Activated T-cell treated with anti-CD3 and anti-CD28 coated beads for 24 hours (primary cell): ENCODE data around the gene RPA3.

Source experiments
- DNase-seq: peaks from one replicate; pipeline ENCODE4 v3.0.0-alpha.2; 2020; ENCODE audit warnings: low read depth

RPA3 gene

GRCh38 chr7:7718492-7718891 is at the start of gene RPA3:
TSS of gene RPA3 (minus strand) at chr7:7718607. CDS start at chr7:7640418, 78,189 bp downstream.
- no peak for DNase-seq

- no peak for DNase-seq
These were observed 48.3 kb upstream of the RPA3 start for GRCh38 chr7:7766671-7767070.

GRCh38 chr7:7765422-7765821 is 47.0 kb upstream of the RPA3 start:
- no peak for DNase-seq

GRCh38 chr7:7764520-7765396 is 46.4 kb upstream of the RPA3 start:
- DNase-seq: no peak

GRCh38 chr7:7761974-7762779 is 43.8 kb upstream of the RPA3 start:
- no peak for DNase-seq

- no peak for DNase-seq
These were observed 43.0 kb upstream of the RPA3 start for GRCh38 chr7:7761340-7761973.

- no peak for DNase-seq
These were observed 39.2 kb upstream of the RPA3 start for GRCh38 chr7:7757576-7757975.

- DNase-seq: no peak
These were observed 38.2 kb upstream of the RPA3 start for GRCh38 chr7:7756577-7756976.

GRCh38 chr7:7751243-7752092 is 33.1 kb upstream of the RPA3 start:
- no peak for DNase-seq

- no peak for DNase-seq
These were observed 32.3 kb upstream of the RPA3 start for GRCh38 chr7:7750571-7751242.

- DNase-seq: no peak
These were observed 28.1 kb upstream of the RPA3 start for GRCh38 chr7:7746458-7746857.

GRCh38 chr7:7745966-7746365 is 27.6 kb upstream of the RPA3 start:
- DNase-seq: no peak

GRCh38 chr7:7745258-7745657 is 26.9 kb upstream of the RPA3 start:
- no peak for DNase-seq

GRCh38 chr7:7742223-7742622 is 23.8 kb upstream of the RPA3 start:
- no peak for DNase-seq

- DNase-seq: no peak
These were observed 21.6 kb upstream of the RPA3 start for GRCh38 chr7:7740037-7740355.

- no peak for DNase-seq
These were observed 21.0 kb upstream of the RPA3 start for GRCh38 chr7:7739204-7740036.

GRCh38 chr7:7738622-7739021 is 20.2 kb upstream of the RPA3 start:
- DNase-seq: no peak

- DNase-seq: no peak
These were observed 19.8 kb upstream of the RPA3 start for GRCh38 chr7:7738177-7738576.

GRCh38 chr7:7737674-7738073 is 19.3 kb upstream of the RPA3 start:
- DNase-seq: no peak

- DNase-seq: no peak
These were observed 18.3 kb upstream of the RPA3 start for GRCh38 chr7:7736671-7737070.
